GM23338 (cell line): ENCODE data around the gene SUPT6H. TPM values are rescaled to one million over a fixed set of nuclear protein-coding genes. Genes with fewer than 3 reads are reported as not detected.

Experiments used
- ATAC-seq: fragments of 200-7000 bp; cut with Tn5 transposase; 3 replicates; pipeline ENCODE4 v1.9.1; 2020
- DNase-seq: peaks from one replicate; pipeline ENCODE4 v3.0.0-alpha.2; 2015; ENCODE audit warnings: low spot score
- H2AFZ ChIP-seq: fragments of 200-600 bp; sonication (generic); 2 replicates; pipeline ENCODE4 v1.8.0; 2016; ENCODE audit warnings: antibody characterized with exemption, mild to moderate bottlenecking, moderate library complexity
- H3F3A ChIP-seq: fragments of 200-600 bp; sonication (generic); replicated peaks from 2 replicates; pipeline ENCODE4 v1.8.0; 2017; ENCODE audit warnings: antibody characterized with exemption, mixed run types, low read depth
- H3K27ac ChIP-seq: fragments of 200-600 bp; sonication (generic); 2 replicates; pipeline ENCODE4 v1.6.1; 2016; ENCODE audit warnings: low read depth
- H3K27me3 ChIP-seq: fragments of 200-600 bp; sonication (generic); 2 replicates; pipeline ENCODE4 v1.8.0; 2016; ENCODE audit warnings: mild to moderate bottlenecking, mixed run types, moderate library complexity; ENCODE audit not compliant: insufficient read depth
- H3K36me3 ChIP-seq: fragments of 200-600 bp; sonication (generic); 2 replicates; pipeline ENCODE4 v1.8.0; 2016; ENCODE audit warnings: mild to moderate bottlenecking; ENCODE audit not compliant: insufficient read depth
- H3K4me1 ChIP-seq: fragments of 200-600 bp; sonication (generic); 2 replicates; pipeline ENCODE4 v1.8.0; 2016; ENCODE audit warnings: mild to moderate bottlenecking, moderate library complexity; ENCODE audit not compliant: insufficient read depth
- H3K4me2 ChIP-seq: fragments of 200-600 bp; sonication (generic); 2 replicates; pipeline ENCODE4 v1.7.1; 2017; ENCODE audit warnings: mixed run types
- H3K4me3 ChIP-seq: fragments of 200-600 bp; sonication (generic); 2 replicates; pipeline ENCODE4 v1.6.1; 2016; ENCODE audit warnings: mixed run types
- H3K79me2 ChIP-seq: fragments of 200-600 bp; sonication (generic); replicated peaks from 2 replicates; pipeline ENCODE4 v1.8.0; 2017; ENCODE audit warnings: mild to moderate bottlenecking; ENCODE audit not compliant: insufficient read depth
- H3K9me2 ChIP-seq: fragments of 200-600 bp; sonication (generic); 2 replicates; pipeline ENCODE4 v1.8.0; 2017; ENCODE audit not compliant: insufficient read depth
- H4K20me1 ChIP-seq: fragments of 200-600 bp; sonication (generic); replicated peaks from 2 replicates; pipeline ENCODE4 v1.8.0; 2017; ENCODE audit warnings: mild to moderate bottlenecking; ENCODE audit not compliant: insufficient read depth
- H3K27ac Mint-ChIP-seq: 2 replicates; pipeline ENCODE4 v1.8.0; 2020; ENCODE audit warnings: inconsistent platforms, mild to moderate bottlenecking, moderate library complexity, mixed read lengths
- H3K27me3 Mint-ChIP-seq: 3 replicates; pipeline ENCODE4 v1.8.0; 2022; ENCODE audit warnings: low read depth, mild to moderate bottlenecking, moderate library complexity, mixed read lengths, inconsistent platforms; ENCODE audit not compliant: insufficient read depth, poor library complexity
- H3K36me3 Mint-ChIP-seq: 3 replicates; pipeline ENCODE4 v1.8.0; 2021; ENCODE audit warnings: low read depth, mild to moderate bottlenecking, inconsistent platforms, moderate library complexity, mixed read lengths
- H3K4me1 Mint-ChIP-seq: 3 replicates; pipeline ENCODE4 v1.8.0; 2020; ENCODE audit warnings: mild to moderate bottlenecking, inconsistent platforms, mixed read lengths
- H3K4me3 Mint-ChIP-seq: 3 replicates; pipeline ENCODE4 v1.8.0; 2021; ENCODE audit warnings: moderate library complexity, mild to moderate bottlenecking, inconsistent platforms, mixed read lengths
- H3K9me3 Mint-ChIP-seq: 3 replicates; pipeline ENCODE4 v1.8.0; 2020; ENCODE audit warnings: moderate library complexity, mild to moderate bottlenecking, inconsistent platforms, mixed read lengths
- CREB1 ChIP-seq: fragments of 250-450 bp; sonication (Bioruptor Pico); IDR thresholded peaks from 2 replicates; pipeline ENCODE4 v1.5.0; 2020; ENCODE audit warnings: low read depth, mild to moderate bottlenecking, moderate library complexity
- CTCF ChIP-seq, 2 experiments: fragments of 200-600 bp in 1 of 2; sonication (generic) in 1 of 2; conservative IDR thresholded peaks; 2 replicates each; pipeline versions ENCODE4 v1.5.1 to v1.6.1; 2016 to 2017; ENCODE audit warnings: antibody characterized with exemption in 2 of 2, low read depth in 2 of 2, mild to moderate bottlenecking in 2 of 2, moderate library complexity in 1 of 2
- ETS1 ChIP-seq: IDR thresholded peaks from 2 replicates; pipeline ENCODE4 v1.6.1; 2016; ENCODE audit warnings: antibody characterized with exemption
- EZH2 ChIP-seq: fragments of 200-600 bp; sonication (generic); IDR thresholded peaks from one replicate; pipeline ENCODE4 v1.8.0; 2017; ENCODE audit warnings: antibody characterized with exemption, mild to moderate bottlenecking, low read depth; ENCODE audit not compliant: unreplicated experiment
- EZH2phosphoT487 ChIP-seq: fragments of 200-600 bp; sonication (generic); IDR thresholded peaks from one replicate; pipeline ENCODE4 v1.8.1; 2018; ENCODE audit warnings: antibody characterized with exemption; ENCODE audit not compliant: unreplicated experiment
- JUNB ChIP-seq: IDR thresholded peaks from one replicate; pipeline ENCODE4 v1.6.1; 2016; ENCODE audit warnings: antibody characterized with exemption; ENCODE audit not compliant: unreplicated experiment
- NANOG ChIP-seq: IDR thresholded peaks from 2 replicates; pipeline ENCODE4 v1.6.1; 2016; ENCODE audit warnings: antibody characterized with exemption, borderline replicate concordance
- POLR2AphosphoS5 ChIP-seq: IDR thresholded peaks from 2 replicates; pipeline ENCODE4 v1.6.1; 2016; ENCODE audit warnings: antibody characterized with exemption, low read depth
- ZNF114 ChIP-seq: fragments of 250-450 bp; sonication (Bioruptor Pico); IDR thresholded peaks from 2 replicates; pipeline ENCODE4 v1.5.0; 2020; ENCODE audit warnings: mild to moderate bottlenecking, moderate library complexity
- ZNF462 ChIP-seq: fragments of 250-450 bp; sonication (Bioruptor Pico); IDR thresholded peaks from 2 replicates; pipeline ENCODE4 v1.5.0; 2020; ENCODE audit warnings: mild to moderate bottlenecking, moderate library complexity
- polyA plus RNA-seq: library from polyadenylated mRNA; unstranded; fragments of >200 nt; fragmentation: Nextera tagmentation; extraction: Ambion mirVana; gene quantifications from 2 replicates; pipeline ENCODE4 v1.2.1, GENCODE V29; 2016
- total RNA-seq: library from RNA; depleted of rRNA; stranded (reverse); fragments of >200 nt; shearing (Covaris generic); gene quantifications from 2 replicates; pipeline ENCODE4 v1.2.3, GENCODE V29; 2014

The SUPT6H gene
- total and polyA plus RNA-seq, 2 experiments from 2014 or later: 17.8 to 70.7 TPM

- Histone ChIP-seq H3K27me3 (no peaks in the 10 kb centered on the region), H3F3A (0 out of 2 replicates have a peak, but pooled peaks cover 3% of the 10 kb centered on the region), H3K4me1 (peaks cover 11% of the 10 kb centered on the region; the same call in 1 of the 2 replicates), H3K4me2 (no peak overlapping the region), H3K36me3 (no peaks in the 10 kb centered on the region; the same call in 1 of the 2 replicates), H3K27ac (no peak overlapping the region), H3K79me2 (no peaks in the 10 kb centered on the region), H3K9me2 (no peaks in the 10 kb centered on the region), H4K20me1 (no peaks in the 10 kb centered on the region), H2AFZ (no peak overlapping the region), H3K4me3 (no peak overlapping the region)
- Mint-ChIP-seq H3K36me3 (peaks cover 38% of the 10 kb centered on the region), H3K27me3 (peaks cover 11% of the 10 kb centered on the region), H3K27ac (no peak overlapping the region; the same call in 1 of the 2 replicates), H3K9me3 (no peaks in the 10 kb centered on the region; the same call in 2 of the 3 replicates), H3K4me1 (peaks cover 5% of the 10 kb centered on the region; the same call in 2 of the 3 replicates), H3K4me3 (no peak overlapping the region)
- ATAC-seq (no peak), DNase-seq (no peak)
- TF ChIP-seq ETS1 (no peak), CTCF (conservative IDR thresholded peaks at IDR 0.05; ENCODE audit: low read depth in 2 of 2) (no peak), EZH2phosphoT487 (no peak), ZNF462 (CRISPR knock-in tag) (no peak), CREB1 (CRISPR knock-in tag) (no peak), NANOG (no peak), JUNB (no peak), ZNF114 (no peak), POLR2AphosphoS5 (no peak), EZH2 (no peak)
These were observed 76.0 kb downstream of the SUPT6H start for GRCh38 chr17:28737770-28738679.
